ENCODE data around the gene PLB1.

Gene PLB1

GRCh38 chr2:28465148-28465885 lies 30.5 kb upstream of the PLB1 start:
- TF ChIP-seq TAF1 (IDR thresholded peaks at IDR 0.05; ENCODE audit: low read depth) (no peak), TCF12 (IDR thresholded peaks at IDR 0.05; ENCODE audit: low read depth) (no peak), YY1 (IDR thresholded peaks at IDR 0.05; ENCODE audit: low read depth) (no peak), TEAD4 (IDR thresholded peaks at IDR 0.05) (no peak), CREB1 (IDR thresholded peaks at IDR 0.05; ENCODE audit: low read depth) (no peak), REST (IDR thresholded peaks at IDR 0.05; ENCODE audit: low read depth) (no peak), RAD21 (IDR thresholded peaks at IDR 0.05; ENCODE audit: low read depth) (no peak), EP300 (IDR thresholded peaks at IDR 0.05; ENCODE audit: borderline replicate concordance) (no peak), MAX (IDR thresholded peaks at IDR 0.05) (no peak), CEBPB (IDR thresholded peaks at IDR 0.05) (no peak), FOXM1 (IDR thresholded peaks at IDR 0.05; ENCODE audit: borderline replicate concordance, low read depth) (no peak)

- TF ChIP-seq REST (IDR thresholded peaks at IDR 0.05; ENCODE audit: low read depth) (no peak), TAF1 (IDR thresholded peaks at IDR 0.05; ENCODE audit: low read depth) (no peak), CREB1 (IDR thresholded peaks at IDR 0.05; ENCODE audit: low read depth) (no peak), NFIC (IDR thresholded peaks at IDR 0.05) (no peak), MAX (IDR thresholded peaks at IDR 0.05) (no peak), CEBPB (IDR thresholded peaks at IDR 0.05) (no peak), ZBTB7A (IDR thresholded peaks at IDR 0.05; ENCODE audit: low read depth) (no peak), USF1 (IDR thresholded peaks at IDR 0.05) (no peak), RAD21 (IDR thresholded peaks at IDR 0.05; ENCODE audit: low read depth) (no peak), EP300 (IDR thresholded peaks at IDR 0.05; ENCODE audit: borderline replicate concordance) (no peak)
These were observed 26.6 kb upstream of the PLB1 start for GRCh38 chr2:28469304-28469703.

- TF ChIP-seq YY1 (IDR thresholded peaks at IDR 0.05; ENCODE audit: low read depth): no peak
- TF ChIP-seq REST (IDR thresholded peaks at IDR 0.05; ENCODE audit: low read depth): no peak
- TF ChIP-seq MAX (IDR thresholded peaks at IDR 0.05): no peak
- TF ChIP-seq NFIC (IDR thresholded peaks at IDR 0.05): no peak
- TF ChIP-seq TAF1 (IDR thresholded peaks at IDR 0.05; ENCODE audit: low read depth): no peak
- no peak for TF ChIP-seq TCF12 (IDR thresholded peaks at IDR 0.05; ENCODE audit: low read depth)
- TF ChIP-seq EP300 (IDR thresholded peaks at IDR 0.05; ENCODE audit: borderline replicate concordance): no peak
These were observed 25.8 kb upstream of the PLB1 start for GRCh38 chr2:28469947-28470535.

- TF ChIP-seq TEAD4 (IDR thresholded peaks at IDR 0.05) (no peak), FOXM1 (IDR thresholded peaks at IDR 0.05; ENCODE audit: borderline replicate concordance, low read depth) (no peak), YY1 (IDR thresholded peaks at IDR 0.05; ENCODE audit: low read depth) (no peak), NFIC (IDR thresholded peaks at IDR 0.05) (no peak), RAD21 (IDR thresholded peaks at IDR 0.05; ENCODE audit: low read depth) (no peak), EP300 (IDR thresholded peaks at IDR 0.05; ENCODE audit: borderline replicate concordance) (no peak)
These were observed 25.1 kb upstream of the PLB1 start for GRCh38 chr2:28470759-28471158.

- TF ChIP-seq TAF1 (IDR thresholded peaks at IDR 0.05; ENCODE audit: low read depth) (no peak), CREB1 (IDR thresholded peaks at IDR 0.05; ENCODE audit: low read depth) (no peak), EGR1 (IDR thresholded peaks at IDR 0.05) (no peak), USF1 (IDR thresholded peaks at IDR 0.05) (no peak), NFIC (IDR thresholded peaks at IDR 0.05) (no peak), TCF12 (IDR thresholded peaks at IDR 0.05; ENCODE audit: low read depth) (no peak), MAX (IDR thresholded peaks at IDR 0.05) (no peak), FOXM1 (IDR thresholded peaks at IDR 0.05; ENCODE audit: borderline replicate concordance, low read depth) (no peak), TEAD4 (IDR thresholded peaks at IDR 0.05) (no peak), YY1 (IDR thresholded peaks at IDR 0.05; ENCODE audit: low read depth) (no peak)
These were observed 24.6 kb upstream of the PLB1 start for GRCh38 chr2:28471214-28471613.
